ENCODE data around the gene PRRC2B.
"Not testable (repeated sequence)": the region's sequence is repeated elsewhere in the genome, so short reads cannot be mapped to it uniquely, and the experiment has no call there.

PRRC2B gene

DNA sequence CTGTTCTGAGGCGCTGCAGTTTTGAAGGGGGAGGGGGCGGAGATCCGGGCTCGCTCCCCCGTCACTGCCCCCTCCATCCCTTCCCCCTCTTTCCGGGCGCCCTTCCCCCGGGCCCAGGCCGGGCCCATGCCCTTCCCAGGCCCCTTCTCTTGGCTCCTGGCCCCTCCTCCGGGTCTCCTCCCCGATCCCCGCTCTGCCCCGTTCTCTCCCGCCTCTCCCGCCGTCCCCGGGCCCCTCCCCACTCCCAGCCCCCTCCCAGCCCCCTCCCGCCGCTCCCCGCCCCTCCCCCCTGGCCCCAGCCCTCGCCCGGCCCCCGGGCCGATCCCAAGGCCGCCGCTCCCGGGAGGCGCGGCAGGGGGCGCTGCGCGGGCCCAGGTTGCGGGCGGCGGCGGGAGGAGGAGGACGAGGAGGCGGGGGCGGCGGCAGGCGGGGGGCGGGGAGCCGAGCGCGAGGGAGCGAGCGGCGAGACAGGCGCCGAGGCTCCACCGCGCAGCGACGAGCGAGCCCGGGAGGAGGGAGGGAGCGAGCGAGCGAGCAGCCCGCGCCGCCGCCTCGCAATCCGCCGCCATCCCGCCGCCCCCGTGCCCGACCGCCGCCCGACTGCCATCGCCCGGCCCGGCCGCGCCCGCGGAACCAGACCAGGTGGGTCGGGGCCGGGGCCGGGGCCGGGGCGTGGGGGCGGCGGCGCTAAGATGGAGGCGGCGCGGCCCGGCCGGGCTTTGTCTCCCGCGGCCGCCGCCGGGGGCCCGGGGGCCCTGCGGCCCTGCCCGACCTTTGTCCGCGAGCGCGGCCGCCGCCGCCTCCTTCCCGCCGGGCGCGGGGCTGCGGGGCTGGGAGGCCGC, at the start of gene PRRC2B:
Gene PRRC2B, plus strand, starts transcription at position 465 of the 842 bp plus-strand sequence. CDS start 36,059 bp downstream, outside the sequence.
- H3K9ac ChIP-seq (ENCODE audit: low read length), result peak within 1 kb of the TSS; percentile 57
- peaks cover 15% of the 10 kb centered on the region for H3K4me1 ChIP-seq (ENCODE audit: control insufficient read depth, insufficient read depth, low read length)
- peak within 1 kb of the TSS; percentile 87 for H3K27ac ChIP-seq (ENCODE audit: low read depth, low read length)
- no peaks in the 10 kb centered on the region for H3K27me3 ChIP-seq (ENCODE audit: control insufficient read depth, insufficient read depth, low read length)
- H3K4me3 ChIP-seq (ENCODE audit: low read length), result peak within 1 kb of the TSS; percentile 60
- no peaks in the 10 kb centered on the region for H3K36me3 ChIP-seq (ENCODE audit: control insufficient read depth, insufficient read depth, low read length)

DNA sequence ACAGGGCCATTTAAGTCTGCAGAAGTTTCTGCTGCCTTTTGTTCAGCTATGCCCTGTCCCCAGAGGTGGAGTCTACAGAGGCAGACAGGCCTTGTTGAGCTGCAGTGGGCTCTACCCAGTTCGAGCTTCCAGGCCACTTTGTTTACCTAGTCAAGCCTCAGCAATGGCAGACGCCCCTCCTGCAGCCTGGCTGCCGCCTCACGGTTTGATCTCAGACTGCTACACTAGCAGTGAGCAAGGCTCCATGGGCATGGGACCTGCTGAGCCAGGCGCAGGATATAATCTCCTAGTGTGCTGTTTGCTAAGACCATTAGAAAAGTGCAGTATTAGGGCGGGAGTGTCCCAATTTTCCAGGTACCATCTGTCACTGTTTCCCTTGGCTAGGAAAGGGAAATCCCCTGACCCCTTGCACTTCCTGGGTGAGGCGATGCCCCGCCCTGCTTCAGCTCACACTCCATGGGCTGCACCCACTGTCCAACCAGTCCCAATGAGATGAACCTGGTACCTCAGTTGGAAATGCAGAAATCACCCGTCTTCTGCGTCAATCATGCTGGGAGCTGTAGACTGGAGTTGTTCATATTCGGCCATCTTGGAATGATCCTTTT, 48.9 kb upstream of the PRRC2B start:
- not testable (repeated sequence) for H3K4me1 ChIP-seq (ENCODE audit: control insufficient read depth, insufficient read depth, low read length); H3K9ac ChIP-seq (ENCODE audit: low read length); H3K4me3 ChIP-seq (ENCODE audit: low read length); H3K27ac ChIP-seq (ENCODE audit: low read depth, low read length); H3K27me3 ChIP-seq (ENCODE audit: control insufficient read depth, insufficient read depth, low read length); H3K36me3 ChIP-seq (ENCODE audit: control insufficient read depth, insufficient read depth, low read length)

DNA sequence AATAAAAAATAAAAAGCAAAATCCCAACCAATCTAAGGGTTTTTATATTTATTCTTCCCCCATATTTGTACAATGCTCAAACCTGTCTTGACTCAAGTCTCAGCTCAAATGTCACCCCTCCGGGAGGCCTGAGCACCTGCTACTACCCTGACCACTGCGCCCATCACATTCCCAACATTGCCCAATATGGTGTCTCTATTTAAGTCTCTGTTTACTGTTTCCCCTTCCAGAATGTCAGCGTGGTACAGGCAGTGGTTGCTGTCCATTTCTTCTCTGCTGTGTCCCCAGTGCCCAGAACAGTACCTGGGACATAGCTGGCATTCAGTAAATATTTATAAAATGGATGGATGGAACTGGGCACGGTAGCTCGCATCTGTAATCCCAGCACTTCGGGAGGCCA, 47.3 kb upstream of the PRRC2B start:
- no peak overlapping the region for H3K4me3 ChIP-seq (ENCODE audit: low read length)
- H3K9ac ChIP-seq (ENCODE audit: low read length), result no peak overlapping the region
- peaks cover 3% of the 10 kb centered on the region for H3K4me1 ChIP-seq (ENCODE audit: control insufficient read depth, insufficient read depth, low read length)
- H3K27ac ChIP-seq (ENCODE audit: low read depth, low read length), result no peak overlapping the region
- no peaks in the 10 kb centered on the region for H3K36me3 ChIP-seq (ENCODE audit: control insufficient read depth, insufficient read depth, low read length)
- H3K27me3 ChIP-seq (ENCODE audit: control insufficient read depth, insufficient read depth, low read length), result no peaks in the 10 kb centered on the region

DNA sequence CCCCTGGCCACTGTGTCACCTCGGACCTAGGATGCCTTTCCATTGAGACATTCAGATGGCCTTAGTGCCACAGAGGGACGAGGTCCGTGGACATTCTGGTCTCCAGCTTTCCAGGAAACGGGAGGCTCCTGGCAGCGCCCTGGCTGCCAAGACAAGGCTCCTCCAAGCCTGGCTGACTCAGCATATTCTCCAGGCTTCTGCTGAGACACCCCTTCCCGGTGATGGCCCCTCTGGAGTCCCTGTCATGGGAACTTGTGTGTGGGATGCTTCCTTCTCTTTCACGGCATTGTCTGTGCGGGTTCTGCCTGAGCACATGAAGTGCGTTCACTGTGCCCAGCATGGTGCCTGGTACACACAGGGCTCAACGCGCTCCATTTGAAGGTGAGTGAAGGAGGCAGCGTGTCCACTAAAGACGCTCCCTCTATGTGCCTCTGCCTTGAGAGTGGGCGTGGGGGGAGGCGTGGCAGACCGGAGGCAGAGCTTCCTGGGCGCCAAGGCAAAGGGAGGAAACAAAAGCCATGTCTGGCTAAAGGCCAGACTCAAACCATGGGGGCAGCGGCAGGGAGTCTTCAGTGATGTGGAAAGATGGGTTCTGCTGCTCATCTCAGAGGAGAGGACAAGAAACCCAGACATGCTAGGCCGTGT, 46.4 kb upstream of the PRRC2B start:
- H3K27ac ChIP-seq (ENCODE audit: low read depth, low read length), result no peak overlapping the region
- no peak overlapping the region for H3K9ac ChIP-seq (ENCODE audit: low read length)
- H3K27me3 ChIP-seq (ENCODE audit: control insufficient read depth, insufficient read depth, low read length), result no peaks in the 10 kb centered on the region
- H3K36me3 ChIP-seq (ENCODE audit: control insufficient read depth, insufficient read depth, low read length), result no peaks in the 10 kb centered on the region
- peaks cover 3% of the 10 kb centered on the region for H3K4me1 ChIP-seq (ENCODE audit: control insufficient read depth, insufficient read depth, low read length)
- no peak overlapping the region for H3K4me3 ChIP-seq (ENCODE audit: low read length)

DNA sequence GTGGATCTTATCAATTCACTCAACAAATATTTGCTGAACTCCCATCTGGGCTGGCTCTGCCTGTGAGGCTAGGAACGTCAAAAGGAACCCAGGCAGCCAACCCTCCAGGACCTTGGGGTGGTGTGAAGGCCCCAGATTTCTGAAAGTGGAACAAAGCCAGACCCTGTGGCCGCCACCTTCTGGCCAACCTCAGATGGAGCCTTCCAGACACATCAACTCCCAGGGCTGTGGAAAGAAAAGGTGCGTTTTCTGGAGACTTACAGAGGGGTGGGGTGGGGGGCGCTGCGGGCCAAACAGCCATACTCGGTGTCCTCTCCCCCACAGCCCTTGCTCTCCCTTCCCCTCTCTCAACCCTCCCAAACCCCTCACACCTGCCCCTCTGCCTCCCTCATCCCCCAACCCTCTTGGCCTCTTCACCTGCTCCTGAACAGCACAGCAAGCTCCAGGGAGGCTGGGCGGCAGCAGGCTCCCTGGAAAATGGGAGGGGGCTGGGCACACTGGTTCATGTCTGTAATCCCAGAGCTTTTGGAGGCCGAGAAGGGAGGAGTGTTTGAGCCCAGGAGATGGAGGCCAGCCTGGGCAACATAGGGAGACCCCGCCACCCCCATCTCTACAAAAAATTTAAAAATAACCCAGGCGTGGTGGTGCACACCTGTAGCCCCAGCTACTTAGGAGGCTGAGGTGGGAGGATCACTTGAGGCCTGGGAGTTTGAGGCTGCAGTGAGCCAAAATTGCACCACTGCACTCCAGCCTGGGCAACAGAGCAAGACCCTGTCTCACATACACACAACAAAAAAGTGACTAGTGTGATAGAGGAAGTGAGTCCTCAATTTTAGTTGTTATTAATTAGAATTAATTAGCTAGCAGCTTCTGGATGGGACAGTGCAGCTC, 45.0 kb upstream of the PRRC2B start:
- no peaks in the 10 kb centered on the region for H3K36me3 ChIP-seq (ENCODE audit: control insufficient read depth, insufficient read depth, low read length)
- H3K27me3 ChIP-seq (ENCODE audit: control insufficient read depth, insufficient read depth, low read length), result no peaks in the 10 kb centered on the region
- H3K4me3 ChIP-seq (ENCODE audit: low read length), result no peak overlapping the region
- no peak overlapping the region for H3K27ac ChIP-seq (ENCODE audit: low read depth, low read length)
- H3K4me1 ChIP-seq (ENCODE audit: control insufficient read depth, insufficient read depth, low read length), result peaks cover 3% of the 10 kb centered on the region
- H3K9ac ChIP-seq (ENCODE audit: low read length), result no peak overlapping the region

DNA sequence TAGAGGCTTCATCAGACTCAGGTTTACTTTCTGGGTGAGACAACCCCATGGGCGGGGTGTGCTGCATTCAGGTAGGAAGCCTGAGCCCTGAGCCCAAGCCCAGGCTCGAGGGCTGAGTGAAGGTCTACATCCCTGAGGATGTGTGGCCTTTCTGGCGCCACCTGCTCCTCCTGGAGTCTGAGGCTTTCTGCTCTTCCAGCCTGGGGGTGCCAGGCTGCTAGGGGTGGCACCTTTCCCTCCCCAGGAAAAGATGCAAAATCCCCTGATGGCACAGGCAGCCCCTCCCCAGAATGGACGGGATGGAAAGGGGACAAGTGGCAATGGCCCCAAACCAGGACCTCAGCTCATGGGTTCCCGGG, 44.4 kb upstream of the PRRC2B start:
- no peaks in the 10 kb centered on the region for H3K27me3 ChIP-seq (ENCODE audit: control insufficient read depth, insufficient read depth, low read length)
- no peak overlapping the region for H3K27ac ChIP-seq (ENCODE audit: low read depth, low read length)
- no peak overlapping the region for H3K4me3 ChIP-seq (ENCODE audit: low read length)
- H3K36me3 ChIP-seq (ENCODE audit: control insufficient read depth, insufficient read depth, low read length), result no peaks in the 10 kb centered on the region
- H3K9ac ChIP-seq (ENCODE audit: low read length), result no peak overlapping the region
- H3K4me1 ChIP-seq (ENCODE audit: control insufficient read depth, insufficient read depth, low read length), result peaks cover 3% of the 10 kb centered on the region

- H3K4me3 ChIP-seq (ENCODE audit: low read length), result peak overlapping the region; percentile 54
- H3K27me3 ChIP-seq (ENCODE audit: control insufficient read depth, insufficient read depth, low read length), result no peaks in the 10 kb centered on the region
- H3K36me3 ChIP-seq (ENCODE audit: control insufficient read depth, insufficient read depth, low read length), result no peaks in the 10 kb centered on the region
- no peak overlapping the region for H3K27ac ChIP-seq (ENCODE audit: low read depth, low read length)
- no peak overlapping the region for H3K9ac ChIP-seq (ENCODE audit: low read length)
- peaks cover 3% of the 10 kb centered on the region for H3K4me1 ChIP-seq (ENCODE audit: control insufficient read depth, insufficient read depth, low read length)
These were observed 43.9 kb upstream of the PRRC2B start for GRCh38 chr9:131349881-131350563.

DNA sequence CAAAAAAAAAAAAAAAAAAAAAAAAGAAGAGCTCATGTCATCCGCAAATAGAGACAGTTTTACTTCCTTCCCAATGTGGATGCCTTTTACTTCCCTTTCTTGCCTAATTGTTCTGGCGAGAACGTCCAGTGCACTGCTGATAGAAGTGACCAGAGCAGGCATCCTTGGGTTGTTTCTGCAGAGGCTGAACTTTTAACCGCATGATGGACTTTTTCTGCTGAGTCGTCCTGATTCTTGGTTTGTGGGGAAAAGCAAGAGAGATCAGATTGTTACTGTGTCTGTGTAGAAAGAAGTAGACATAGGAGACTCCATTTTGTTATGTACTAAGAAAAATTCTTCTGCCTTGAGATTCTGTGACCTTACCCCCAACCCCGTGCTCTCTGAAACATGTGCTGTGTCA, 37.4 kb upstream of the PRRC2B start:
- not testable (repeated sequence) for H3K4me3 ChIP-seq (ENCODE audit: low read length); H3K36me3 ChIP-seq (ENCODE audit: control insufficient read depth, insufficient read depth, low read length); H3K27me3 ChIP-seq (ENCODE audit: control insufficient read depth, insufficient read depth, low read length); H3K9ac ChIP-seq (ENCODE audit: low read length); H3K4me1 ChIP-seq (ENCODE audit: control insufficient read depth, insufficient read depth, low read length); H3K27ac ChIP-seq (ENCODE audit: low read depth, low read length)

DNA sequence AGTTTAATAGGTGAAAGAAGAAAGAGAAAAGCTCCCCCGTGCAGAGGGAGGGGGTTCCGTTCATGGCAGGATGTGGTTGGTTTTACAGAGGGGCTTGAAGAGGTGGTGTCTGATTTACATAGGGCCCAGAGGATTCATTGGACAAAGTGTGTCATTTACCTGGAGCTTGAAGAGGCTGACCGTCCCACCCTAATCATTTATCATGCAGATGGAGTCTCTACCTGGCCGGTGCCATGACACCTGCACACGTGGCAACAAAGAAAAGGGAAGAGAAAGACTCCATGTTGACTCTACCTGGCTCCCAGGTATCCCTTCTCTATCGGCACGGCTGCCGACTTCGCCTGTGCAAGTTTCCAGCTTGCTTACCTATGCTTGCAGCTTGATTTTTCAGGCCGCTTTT, 35.3 kb upstream of the PRRC2B start:
- no peaks in the 10 kb centered on the region for H3K27me3 ChIP-seq (ENCODE audit: control insufficient read depth, insufficient read depth, low read length)
- H3K27ac ChIP-seq (ENCODE audit: low read depth, low read length), result no peak overlapping the region
- no peaks in the 10 kb centered on the region for H3K4me1 ChIP-seq (ENCODE audit: control insufficient read depth, insufficient read depth, low read length)
- no peak overlapping the region for H3K9ac ChIP-seq (ENCODE audit: low read length)
- no peaks in the 10 kb centered on the region for H3K36me3 ChIP-seq (ENCODE audit: control insufficient read depth, insufficient read depth, low read length)
- no peak overlapping the region for H3K4me3 ChIP-seq (ENCODE audit: low read length)

DNA sequence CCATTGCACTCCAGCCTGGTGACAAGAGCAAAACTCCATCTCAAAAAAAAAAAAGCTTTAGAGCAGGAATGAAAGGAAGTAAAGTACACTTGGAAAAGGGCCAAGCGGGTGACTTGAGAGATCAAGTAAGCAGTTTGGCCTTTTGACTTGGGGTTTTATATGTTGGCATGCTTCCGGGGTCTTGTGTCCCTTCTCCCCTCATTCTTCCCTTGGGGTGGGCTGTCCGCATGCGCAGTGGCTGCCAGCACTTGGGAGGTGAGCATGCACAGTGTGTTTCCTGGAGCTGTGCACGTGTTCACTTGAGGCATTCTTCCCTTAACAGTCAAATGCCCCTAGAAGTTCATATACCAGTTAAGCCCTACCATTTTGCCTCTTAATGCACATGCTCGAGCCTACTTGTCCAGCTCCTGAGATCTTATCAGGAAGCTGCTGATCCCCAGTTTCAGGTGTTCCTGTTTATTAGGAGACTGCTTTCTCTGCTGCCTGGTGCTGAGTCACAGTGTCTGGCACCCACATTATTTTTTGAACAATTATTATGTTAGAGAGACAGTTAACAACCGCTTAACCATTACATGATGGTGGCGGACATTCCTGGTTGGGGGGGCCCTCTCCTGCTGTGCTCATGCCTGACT, 32.6 kb upstream of the PRRC2B start:
- Histone ChIP-seq H3K27me3 (ENCODE audit: control insufficient read depth, insufficient read depth, low read length) (no peaks in the 10 kb centered on the region), H3K9ac (ENCODE audit: low read length) (no peak overlapping the region), H3K27ac (ENCODE audit: low read depth, low read length) (no peak overlapping the region), H3K4me3 (ENCODE audit: low read length) (no peak overlapping the region), H3K4me1 (ENCODE audit: control insufficient read depth, insufficient read depth, low read length) (no peaks in the 10 kb centered on the region), H3K36me3 (ENCODE audit: control insufficient read depth, insufficient read depth, low read length) (no peaks in the 10 kb centered on the region)

DNA sequence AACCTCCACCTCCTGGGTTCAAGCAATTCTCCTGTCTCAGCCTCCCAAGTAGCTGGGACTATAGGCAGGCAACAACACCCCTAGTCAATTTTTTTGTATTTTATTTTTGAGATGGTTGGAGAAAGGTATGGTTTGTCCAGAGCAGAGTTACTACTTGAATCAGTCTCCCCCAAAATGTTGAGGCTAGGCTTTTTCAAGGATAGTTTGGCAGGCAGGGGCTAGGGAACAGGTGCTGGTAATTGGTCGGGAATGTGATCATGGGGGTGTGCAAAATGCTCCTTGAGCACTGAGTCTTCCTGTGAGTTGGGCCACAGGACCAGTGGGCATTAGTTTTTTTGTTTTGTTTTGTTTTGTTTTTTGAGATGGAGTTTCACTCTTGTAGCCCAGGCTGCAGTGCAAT, 28.3 kb upstream of the PRRC2B start:
- H3K4me3 ChIP-seq (ENCODE audit: low read length), result no peak overlapping the region
- H3K27ac ChIP-seq (ENCODE audit: low read depth, low read length), result no peak overlapping the region
- no peak overlapping the region for H3K9ac ChIP-seq (ENCODE audit: low read length)
- no peaks in the 10 kb centered on the region for H3K27me3 ChIP-seq (ENCODE audit: control insufficient read depth, insufficient read depth, low read length)
- H3K36me3 ChIP-seq (ENCODE audit: control insufficient read depth, insufficient read depth, low read length), result no peaks in the 10 kb centered on the region
- H3K4me1 ChIP-seq (ENCODE audit: control insufficient read depth, insufficient read depth, low read length), result no peaks in the 10 kb centered on the region

Measured in rectal smooth muscle tissue (tissue), 1 donor.